Hematopoietic multipotent progenitor cell treated with erythropoietin and hydrocortisone succinate and interleukin-3 and kit ligand, for 17 days (in vitro differentiated cells): ENCODE data around the gene SMIM21.

Experiments used
- DNase-seq: peaks from one replicate; pipeline ENCODE4 v3.0.0-alpha.2; 2015; ENCODE audit warnings: low spot score

The SMIM21 gene

GRCh38 chr18:75427603-75428002, at the start of gene SMIM21:
Gene SMIM21 (minus strand): TSS chr18:75427703. CDS start chr18:75427563, 140 bp downstream.
- no peak for DNase-seq

GRCh38 chr18:75475228-75475627, 47.7 kb upstream of the SMIM21 start:
- no peak for DNase-seq

- no peak for DNase-seq
Observed at GRCh38 chr18:75474332-75474731, 46.8 kb upstream of the SMIM21 start.

GRCh38 chr18:75473316-75473715, 45.8 kb upstream of the SMIM21 start:
- DNase-seq, result no peak

- DNase-seq, result no peak
Observed at GRCh38 chr18:75472906-75473305, 45.4 kb upstream of the SMIM21 start.

- no peak for DNase-seq
Observed at GRCh38 chr18:75472396-75472795, 44.9 kb upstream of the SMIM21 start.

GRCh38 chr18:75471850-75472249, 44.3 kb upstream of the SMIM21 start:
- DNase-seq, result no peak

- no peak for DNase-seq
Observed at GRCh38 chr18:75467851-75468250, 40.3 kb upstream of the SMIM21 start.

- no peak for DNase-seq
Observed at GRCh38 chr18:75467281-75467795, 39.8 kb upstream of the SMIM21 start.

GRCh38 chr18:75464356-75464755, 36.9 kb upstream of the SMIM21 start:
- DNase-seq, result no peak

GRCh38 chr18:75462178-75462832, 34.8 kb upstream of the SMIM21 start:
- DNase-seq, result no peak

GRCh38 chr18:75456199-75456631, 28.7 kb upstream of the SMIM21 start:
- DNase-seq, result no peak

- no peak for DNase-seq
Observed at GRCh38 chr18:75455249-75456198, 28.0 kb upstream of the SMIM21 start.

- no peak for DNase-seq
Observed at GRCh38 chr18:75454022-75454795, 26.7 kb upstream of the SMIM21 start.

GRCh38 chr18:75450906-75451305, 23.4 kb upstream of the SMIM21 start:
- DNase-seq, result no peak

GRCh38 chr18:75441896-75442295, 14.4 kb upstream of the SMIM21 start:
- DNase-seq, result no peak

- DNase-seq, result no peak
Observed at GRCh38 chr18:75439348-75439747, 11.8 kb upstream of the SMIM21 start.

GRCh38 chr18:75438891-75439290, 11.4 kb upstream of the SMIM21 start:
- no peak for DNase-seq

GRCh38 chr18:75437979-75438378, 10.5 kb upstream of the SMIM21 start:
- DNase-seq, result no peak

GRCh38 chr18:75433098-75433497, 5.6 kb upstream of the SMIM21 start:
- no peak for DNase-seq

GRCh38 chr18:75429975-75430374, 2.5 kb upstream of the SMIM21 start:
- no peak for DNase-seq

GRCh38 chr18:75428490-75428889, 987 bp upstream of the SMIM21 start:
- DNase-seq, result no peak
